GM21381 (cell line): ENCODE measurements around the gene ZBTB43.
"Not testable (repeated sequence)": the region's sequence is repeated elsewhere in the genome, so short reads cannot be mapped to it uniquely, and the experiment has no call there.

ENCODE experiments used
- ATAC-seq: cut with Tn5 transposase; IDR thresholded peaks from one replicate; pipeline ENCODE4 v1.9.1; 2021; ENCODE audit warnings: mild to moderate bottlenecking, moderate library complexity; ENCODE audit not compliant: unreplicated experiment

Gene ZBTB43, protein sequence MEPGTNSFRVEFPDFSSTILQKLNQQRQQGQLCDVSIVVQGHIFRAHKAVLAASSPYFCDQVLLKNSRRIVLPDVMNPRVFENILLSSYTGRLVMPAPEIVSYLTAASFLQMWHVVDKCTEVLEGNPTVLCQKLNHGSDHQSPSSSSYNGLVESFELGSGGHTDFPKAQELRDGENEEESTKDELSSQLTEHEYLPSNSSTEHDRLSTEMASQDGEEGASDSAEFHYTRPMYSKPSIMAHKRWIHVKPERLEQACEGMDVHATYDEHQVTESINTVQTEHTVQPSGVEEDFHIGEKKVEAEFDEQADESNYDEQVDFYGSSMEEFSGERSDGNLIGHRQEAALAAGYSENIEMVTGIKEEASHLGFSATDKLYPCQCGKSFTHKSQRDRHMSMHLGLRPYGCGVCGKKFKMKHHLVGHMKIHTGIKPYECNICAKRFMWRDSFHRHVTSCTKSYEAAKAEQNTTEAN

DNA sequence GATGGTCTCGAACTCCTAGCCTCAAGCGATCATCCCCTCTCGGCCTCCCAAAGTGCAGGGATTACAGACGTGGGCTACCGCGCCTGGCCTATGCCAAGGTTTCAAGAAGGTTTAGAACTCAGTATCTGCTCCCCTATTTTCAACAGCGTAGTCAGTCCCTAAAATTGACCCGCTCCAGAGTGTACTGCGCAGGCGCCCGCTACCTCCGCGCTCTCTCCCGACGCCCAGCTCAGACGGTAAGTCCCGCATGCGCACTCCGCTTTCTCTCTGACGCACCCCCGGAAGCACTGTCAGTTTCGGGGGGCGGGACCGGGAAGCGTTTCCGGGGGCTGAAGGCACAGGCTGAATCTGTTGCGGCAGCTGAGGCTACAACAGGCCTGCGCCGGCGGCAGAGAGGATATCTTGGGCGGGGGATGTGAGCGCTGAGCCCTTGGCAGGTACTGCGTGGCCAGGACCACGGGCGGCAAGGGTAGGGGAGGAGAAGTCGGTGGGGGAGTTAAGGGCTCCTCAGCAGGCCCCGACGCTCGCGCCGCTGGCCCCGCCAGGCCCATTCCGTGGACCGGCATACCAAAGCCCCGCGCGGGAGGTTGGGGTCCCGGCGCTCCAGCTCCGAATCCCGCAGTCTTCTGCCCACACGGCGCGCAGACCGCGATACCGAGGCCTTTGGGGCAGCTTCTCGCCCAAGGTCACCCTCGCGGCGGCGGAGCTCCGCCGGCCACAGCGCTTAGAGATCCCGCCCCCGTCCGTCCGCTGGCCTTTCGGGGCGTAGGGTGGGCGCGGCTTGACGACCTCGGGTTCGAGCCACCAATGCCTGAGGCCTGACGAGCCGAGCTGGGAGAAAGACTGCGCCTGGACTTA is at the start of gene ZBTB43:
Gene ZBTB43 (plus strand): TSS at position 345 of the 858 bp plus-strand sequence. CDS start 27,470 bp downstream, outside the sequence.
- ATAC-seq, result peak; percentile 79

DNA sequence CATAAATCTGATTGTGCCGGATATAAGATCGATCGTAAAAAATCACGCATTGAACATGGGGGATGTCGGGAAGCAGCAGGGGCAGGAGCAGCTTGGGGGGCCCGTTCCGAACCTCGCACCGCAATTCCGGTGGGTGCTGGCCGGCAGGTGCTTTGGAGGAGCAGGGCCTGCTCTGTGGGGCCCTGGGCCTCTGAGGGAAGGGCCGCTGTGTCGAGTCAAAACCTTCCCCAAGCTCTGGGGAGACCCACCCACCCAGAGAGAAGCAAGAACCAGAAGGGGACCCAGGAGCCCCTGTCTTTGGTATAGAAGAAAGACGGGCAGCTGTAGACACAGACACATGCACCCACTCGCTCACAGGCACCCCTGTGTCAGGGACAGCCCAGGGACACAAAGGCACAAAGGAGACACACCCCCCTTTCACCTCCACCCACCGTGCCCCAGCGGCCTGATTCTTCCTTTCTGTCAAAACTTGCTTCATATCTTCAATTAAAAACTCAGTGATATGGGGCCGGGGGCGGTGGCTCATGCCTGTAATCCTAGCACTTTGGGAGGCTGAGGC is 49.4 kb upstream of the ZBTB43 start:
- no peak for ATAC-seq

DNA sequence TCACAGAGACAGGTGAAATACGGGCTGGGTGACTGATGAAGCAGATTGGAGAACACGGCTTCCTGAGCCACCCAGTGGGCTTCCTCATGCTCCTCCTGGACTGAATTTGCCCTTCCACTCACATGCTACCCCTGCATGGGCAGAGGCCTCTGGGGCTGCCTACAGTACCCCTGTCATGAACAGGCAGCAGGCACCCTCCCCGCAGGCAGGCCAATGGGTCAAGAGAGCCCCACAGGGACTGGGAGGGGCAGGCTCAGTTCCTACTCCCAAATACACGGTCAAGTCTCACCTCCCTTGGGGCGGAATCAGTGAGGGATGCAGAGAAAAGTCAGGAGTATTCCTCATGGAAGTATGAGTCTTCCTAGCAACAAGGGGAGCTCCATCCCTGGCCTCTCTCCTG is 48.6 kb upstream of the ZBTB43 start:
- ATAC-seq, result no peak

DNA sequence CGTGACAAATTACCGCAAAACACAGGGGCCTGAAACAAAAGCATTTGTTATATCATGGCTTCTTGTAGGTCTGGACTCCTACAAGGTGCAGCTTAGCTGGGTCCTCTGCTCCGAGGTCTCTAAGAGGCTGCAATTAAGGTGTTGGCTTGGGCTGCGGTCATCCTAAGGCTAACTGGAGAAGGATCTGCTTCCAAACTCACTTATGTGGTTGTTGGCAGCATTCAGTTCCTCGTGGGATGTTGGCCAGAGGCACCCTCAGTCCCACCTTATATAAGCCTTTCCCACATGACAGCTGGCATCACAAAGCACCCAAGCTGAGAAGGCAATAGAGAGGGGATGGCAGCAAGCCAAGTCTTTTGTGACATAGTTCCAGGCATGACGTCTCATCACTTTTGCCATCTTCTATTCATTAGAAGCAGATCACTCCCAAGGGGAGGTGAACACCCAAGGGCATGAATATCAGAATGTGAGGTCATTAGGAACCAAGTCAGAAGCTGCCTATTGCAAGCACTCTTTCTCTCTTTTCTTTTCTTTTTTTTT is 47.9 kb upstream of the ZBTB43 start:
- ATAC-seq, result no peak

DNA sequence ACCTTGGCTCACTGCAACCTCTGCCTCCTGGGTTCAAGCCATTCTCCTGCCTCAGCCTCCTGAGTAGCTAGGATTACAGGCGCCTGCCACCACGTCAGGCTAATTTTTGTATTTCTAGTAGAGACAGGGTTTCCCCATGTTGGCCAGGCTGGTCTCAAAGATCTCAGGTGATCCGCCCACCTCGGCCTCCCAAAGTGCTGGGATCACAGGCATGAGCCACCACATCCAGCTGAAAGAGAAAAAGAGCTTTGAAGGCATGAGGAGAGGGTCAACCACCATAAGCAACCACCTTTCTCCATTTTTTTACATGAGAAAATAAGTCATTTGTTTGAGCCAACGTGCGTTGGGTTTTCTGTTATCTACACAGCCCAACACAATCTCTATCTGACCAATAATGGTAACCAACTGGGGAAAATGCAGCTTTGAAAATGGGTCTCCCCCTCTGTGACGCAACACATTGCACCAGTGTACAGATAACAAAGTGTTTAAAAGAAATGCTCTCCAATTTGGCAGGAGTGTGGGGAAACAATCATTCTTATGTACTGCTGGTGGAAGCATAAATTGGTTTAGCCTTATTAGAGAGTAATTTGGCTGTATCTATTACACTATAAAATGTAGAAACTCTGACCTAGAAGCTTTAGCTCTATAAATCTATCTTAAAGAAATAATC is 45.8 kb upstream of the ZBTB43 start:
- ATAC-seq, result no peak

DNA sequence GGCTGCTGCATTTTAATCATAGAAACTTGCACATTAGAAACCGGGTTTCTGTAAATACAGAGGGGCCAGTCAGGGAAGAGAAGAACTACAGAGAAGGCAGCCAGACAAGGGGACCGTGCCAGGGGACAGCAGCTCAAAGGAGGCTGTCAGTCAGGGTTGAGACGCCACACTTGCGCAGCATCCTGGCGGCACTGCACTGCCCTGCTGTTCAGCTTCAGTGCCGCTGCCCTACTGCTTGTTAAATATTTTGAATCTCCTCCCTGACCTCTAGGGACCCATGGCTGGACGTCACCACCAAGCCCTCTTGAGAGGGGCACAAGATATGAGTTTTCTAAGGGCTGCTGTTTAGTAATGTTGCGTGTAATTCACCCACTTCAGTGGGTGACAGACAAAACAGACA is 43.6 kb upstream of the ZBTB43 start:
- ATAC-seq, result no peak

DNA sequence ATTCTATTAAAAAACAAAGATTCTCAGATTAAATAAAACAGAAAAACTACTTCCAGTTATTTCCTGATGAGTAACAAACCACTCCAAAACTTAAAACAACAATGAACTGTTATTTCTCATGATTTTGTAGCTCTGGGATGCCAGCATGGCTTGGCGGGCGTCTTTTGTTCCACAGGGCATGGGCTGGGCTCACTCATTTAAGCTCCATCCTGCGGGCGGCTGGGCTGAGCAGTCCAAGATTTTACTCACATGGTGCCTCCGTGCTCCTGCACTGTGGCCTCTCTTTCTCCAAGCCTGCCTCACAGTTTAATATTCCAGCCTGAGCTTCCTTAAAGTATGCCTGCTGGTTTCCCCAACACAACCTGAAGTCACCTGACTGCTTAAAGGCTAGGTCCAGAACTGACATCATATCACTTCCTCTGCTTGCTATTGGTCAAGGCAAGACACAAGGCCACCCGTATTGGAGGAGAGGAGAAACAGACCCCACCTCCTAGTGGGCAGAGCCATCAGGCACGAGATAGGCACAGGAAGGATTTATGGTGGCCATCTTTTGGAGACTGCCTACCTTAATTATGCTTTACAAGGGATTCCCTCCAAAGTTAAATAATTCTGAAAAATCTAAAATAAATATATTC is 41.6 kb upstream of the ZBTB43 start:
- ATAC-seq, result no peak

DNA sequence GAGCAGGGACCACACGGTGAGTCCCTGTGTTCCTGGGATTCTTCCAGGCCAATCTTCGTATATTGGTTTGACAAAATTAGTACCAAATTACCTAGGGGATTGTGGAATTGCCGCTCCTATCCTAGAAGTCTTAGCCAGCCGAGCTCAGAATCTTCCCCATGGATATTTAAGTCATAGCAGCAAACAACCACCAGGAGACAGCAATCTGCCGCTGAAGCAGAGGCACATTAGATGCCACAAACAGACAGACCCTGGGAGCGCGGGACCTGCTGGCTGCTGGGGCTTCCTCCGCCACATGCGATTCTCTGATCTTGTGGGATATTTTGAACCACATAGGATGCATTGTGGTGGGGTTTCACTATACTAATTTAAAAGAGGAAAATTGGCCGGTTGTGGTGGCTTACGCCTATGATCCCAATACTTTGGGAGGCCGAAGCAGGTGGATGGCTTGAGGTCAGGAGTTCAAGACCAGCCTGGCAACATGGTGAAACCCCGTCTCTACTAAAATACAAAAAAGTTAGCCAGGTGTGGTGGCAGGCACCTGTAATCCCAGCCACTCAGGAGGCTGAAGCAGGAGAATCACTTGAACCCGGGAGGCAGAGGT is 31.7 kb upstream of the ZBTB43 start:
- no peak for ATAC-seq

DNA sequence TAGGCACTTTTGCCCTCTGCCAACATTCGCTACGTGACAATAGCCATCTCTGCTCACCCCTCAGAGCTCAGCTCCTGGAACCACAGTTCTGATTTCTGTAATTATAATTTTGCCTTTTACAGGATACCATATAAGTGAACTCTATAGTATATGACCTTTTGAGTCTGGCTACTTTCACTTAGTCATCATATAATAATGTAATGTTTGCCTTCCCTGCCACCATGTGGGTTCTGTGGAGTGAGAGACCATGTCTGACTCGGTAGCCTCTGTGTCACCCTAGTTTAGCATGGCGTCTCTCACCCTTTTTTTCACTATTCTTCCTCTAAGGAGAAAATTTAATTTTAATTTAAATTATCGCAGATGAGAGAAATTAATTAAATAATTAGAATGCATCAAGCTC is 28.9 kb upstream of the ZBTB43 start:
- ATAC-seq, result no peak

DNA sequence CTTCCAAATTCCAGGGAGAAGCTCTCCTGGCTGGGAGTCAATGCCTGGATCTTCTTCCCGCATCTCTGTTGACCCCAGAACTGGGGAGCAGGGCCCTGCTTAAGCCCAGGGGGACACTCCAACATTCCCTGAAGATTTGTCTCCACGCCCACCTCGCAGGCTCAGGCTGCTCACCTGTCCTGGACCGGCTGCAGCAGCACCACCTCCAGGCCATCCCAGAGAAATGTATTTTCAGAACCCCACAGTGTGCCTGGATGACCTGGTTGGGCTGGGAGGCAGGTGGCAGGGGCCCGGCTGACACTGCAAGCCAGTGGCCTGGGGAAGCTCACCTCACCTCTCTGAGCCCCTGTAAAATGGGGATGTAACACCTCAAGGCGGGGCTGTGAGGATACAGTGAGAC is 27.1 kb upstream of the ZBTB43 start:
- ATAC-seq, result no peak

DNA sequence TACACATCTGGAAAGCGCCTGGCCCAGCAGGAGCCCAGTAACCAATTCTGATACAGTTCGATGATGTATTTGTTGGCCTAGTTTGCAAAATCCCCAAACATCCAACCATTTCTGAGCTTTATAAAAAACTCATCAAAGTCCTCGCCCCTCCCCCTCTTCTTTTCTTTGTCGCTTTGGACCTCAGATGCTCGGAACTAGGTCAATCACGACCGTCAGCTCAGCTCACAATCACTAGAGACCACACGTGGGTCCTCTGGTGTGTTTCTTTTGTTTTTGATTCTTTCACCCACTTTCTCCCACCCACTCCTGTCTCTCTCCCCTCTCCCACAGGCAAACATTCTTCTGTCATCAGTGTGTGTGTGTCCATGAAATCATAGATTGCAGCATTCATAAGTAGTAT is 26.7 kb upstream of the ZBTB43 start:
- no peak for ATAC-seq

DNA sequence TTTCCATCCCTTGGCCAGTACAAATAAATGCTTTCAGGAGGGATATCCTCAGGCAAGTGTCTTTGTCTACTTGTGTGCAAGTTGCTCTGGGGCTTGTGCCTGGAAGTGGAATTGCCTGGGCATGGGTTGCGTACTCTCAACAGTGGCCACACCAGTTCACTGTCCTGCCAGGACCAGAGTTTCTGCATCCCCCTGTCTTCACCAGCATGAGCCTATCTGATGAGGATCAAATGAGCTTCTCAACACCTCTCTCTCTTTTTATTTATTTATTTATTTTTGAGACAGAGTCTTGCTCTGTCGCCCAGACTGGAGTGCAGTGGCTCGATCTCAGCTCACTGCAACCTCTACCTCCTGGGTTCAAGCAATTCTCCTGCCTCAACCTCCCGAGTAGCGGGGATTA is 26.1 kb upstream of the ZBTB43 start:
- not testable (repeated sequence) for ATAC-seq

DNA sequence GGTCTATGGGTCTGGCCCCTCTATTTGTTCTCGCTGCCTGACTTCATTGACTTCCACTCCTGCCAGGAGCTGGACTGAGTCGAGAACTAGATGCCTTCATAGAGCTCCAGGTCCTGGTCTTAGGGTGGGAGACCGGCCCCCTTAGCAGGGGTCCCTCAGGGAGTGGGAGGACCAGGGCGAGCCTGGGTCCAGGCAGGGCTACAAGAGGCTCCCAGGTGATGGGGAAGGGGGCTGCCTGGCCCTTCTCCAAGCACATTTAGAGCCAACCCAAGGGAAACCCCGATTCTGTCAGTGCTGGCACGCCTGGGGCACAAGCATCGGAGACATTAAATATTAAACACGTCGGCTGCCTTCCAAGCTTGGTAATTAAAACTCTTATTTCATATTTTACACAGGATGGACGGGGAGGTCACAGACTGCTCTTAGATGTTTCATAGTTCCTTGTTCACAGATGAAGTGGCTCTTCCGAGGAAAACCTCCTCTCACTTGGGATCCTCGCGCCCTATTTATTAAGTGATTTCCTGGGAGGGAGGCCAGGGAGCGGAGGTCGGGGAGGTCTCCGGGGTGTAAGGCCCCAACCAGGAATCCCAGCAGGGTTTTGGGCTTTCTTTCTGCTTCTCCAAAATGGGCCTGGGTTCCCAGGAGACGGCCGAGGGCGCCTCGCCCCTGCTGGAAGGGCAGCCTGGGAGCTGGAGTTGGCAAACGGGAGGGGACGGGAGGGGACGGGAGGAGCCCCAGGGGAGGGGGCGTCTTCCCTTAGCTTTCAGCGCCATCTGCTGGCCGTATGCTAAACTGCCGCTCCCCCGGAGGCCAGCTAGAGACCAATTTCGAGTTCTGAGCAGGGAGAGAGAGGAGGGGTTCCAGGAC is 23.4 kb upstream of the ZBTB43 start:
- ATAC-seq, result no peak

DNA sequence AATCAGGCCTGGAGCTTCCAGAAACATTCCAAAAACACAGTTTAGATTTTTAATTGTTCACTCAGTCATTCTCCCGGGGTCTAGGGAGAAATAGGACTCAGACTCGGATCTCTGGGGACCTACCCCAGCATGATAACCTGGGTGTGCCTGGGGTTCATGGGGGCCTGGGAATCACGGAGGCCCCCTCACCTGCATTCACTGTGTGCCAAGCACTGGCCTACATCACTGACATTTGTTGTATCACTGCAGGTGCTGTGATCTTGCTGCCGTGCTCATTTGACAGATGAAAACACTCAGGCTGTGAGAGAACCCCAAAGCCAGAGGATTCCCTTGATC is 22.8 kb upstream of the ZBTB43 start:
- no peak for ATAC-seq

DNA sequence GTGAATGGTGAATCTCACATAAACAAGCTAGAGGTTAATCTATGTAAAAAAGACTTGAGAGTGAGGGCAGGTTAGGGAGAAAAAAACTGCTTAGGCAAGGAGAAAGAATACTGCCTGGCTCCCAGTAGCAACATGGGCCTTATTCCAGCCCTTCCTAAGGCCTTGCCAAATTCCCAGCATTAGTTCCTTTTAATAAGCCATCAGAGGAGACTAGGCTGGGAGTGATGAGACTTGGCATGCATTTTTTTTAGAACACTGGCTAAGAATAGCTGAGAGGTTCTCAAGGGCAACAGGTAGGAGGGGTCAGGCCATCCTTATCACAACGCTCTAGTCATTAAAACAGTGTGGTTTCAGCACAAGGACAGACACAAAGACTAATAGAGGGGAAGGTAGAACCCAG is 20.9 kb upstream of the ZBTB43 start:
- ATAC-seq, result no peak

DNA sequence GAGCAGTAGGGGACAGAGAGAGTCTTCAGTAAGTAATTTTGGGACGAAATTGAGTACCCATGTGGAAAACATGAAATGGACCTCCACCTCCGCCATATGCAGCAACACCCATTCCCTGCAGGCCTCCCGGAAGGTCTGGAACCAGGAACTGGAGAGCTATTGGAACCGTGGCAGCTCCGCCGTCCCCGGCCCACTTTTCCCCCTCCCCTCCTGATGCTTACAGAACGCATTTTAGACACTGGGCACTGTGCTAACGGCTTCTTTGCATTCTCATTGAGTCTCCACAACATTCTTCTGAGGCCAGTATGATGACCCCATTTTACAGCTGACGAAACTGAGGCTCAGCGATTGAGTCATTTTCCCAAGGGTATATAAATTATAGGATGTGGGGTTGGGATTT is 20.4 kb upstream of the ZBTB43 start:
- no peak for ATAC-seq

DNA sequence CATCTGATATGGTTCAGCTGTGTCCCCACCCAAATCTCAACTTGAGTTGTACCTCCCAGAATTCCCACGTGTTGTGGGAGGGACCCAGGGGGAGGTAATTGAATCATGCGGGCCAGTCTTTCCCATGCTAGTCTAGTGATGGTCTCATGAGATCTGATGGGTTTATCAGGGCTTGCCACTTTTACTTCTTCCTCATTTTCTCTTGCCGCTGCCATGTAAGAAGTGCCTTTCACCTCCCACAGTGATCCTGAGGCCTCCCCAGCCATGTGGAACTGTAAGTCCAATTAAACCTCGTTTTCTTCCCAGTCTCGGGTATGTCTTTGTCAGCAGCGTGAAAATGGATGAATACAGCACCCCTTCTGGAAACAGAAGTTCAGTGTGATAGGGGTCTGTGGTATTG is 20.0 kb upstream of the ZBTB43 start:
- not testable (repeated sequence) for ATAC-seq

DNA sequence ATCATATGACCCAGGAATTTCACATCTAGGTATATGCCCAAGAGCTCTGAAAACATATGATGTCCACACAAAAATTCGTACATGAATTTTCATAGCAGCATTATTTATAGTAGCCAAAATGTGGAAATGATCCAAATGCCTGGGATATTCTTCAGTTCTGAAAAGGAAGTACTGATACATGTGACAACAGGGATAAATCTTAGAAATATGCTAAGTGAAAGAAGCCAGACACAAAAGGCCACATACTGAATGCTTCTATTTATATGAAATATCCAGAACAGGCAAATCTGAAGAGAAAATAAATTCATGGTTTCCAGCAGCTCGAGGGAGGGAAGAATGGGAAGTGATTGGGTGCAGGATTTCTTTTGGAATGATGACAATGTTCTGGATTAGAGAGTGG is 16.8 kb upstream of the ZBTB43 start:
- no peak for ATAC-seq
